B cell (primary cell): ENCODE measurements around the gene PITPNM3. TPM values are rescaled to one million over a fixed set of nuclear protein-coding genes. Genes with fewer than 3 reads are reported as not detected.

ENCODE experiments used
- ATAC-seq: fragments of 200-7000 bp; cut with Tn5 transposase; one replicate; pipeline ENCODE4 v1.10.0; 2021; ENCODE audit warnings: low read depth, mild to moderate bottlenecking, moderate number of reproducible peaks, moderate library complexity
- CTCF ChIA-PET: fragments of 350-600 bp; sonication (Branson Sonifier 250); formaldehyde crosslinking; loops from one replicate; lab custom pipeline; 2021; ENCODE audit warnings: antibody characterized with exemption, inconsistent platforms; lab: Charles Lee
- POLR2A ChIA-PET: fragments of 350-600 bp; sonication (Branson Sonifier 250); formaldehyde crosslinking; loops from one replicate; lab custom pipeline; 2021; ENCODE audit warnings: antibody characterized with exemption; lab: Charles Lee
- DNase-seq: peaks from one replicate; pipeline ENCODE4 v3.0.0; 2013
- H2AFZ ChIP-seq: 2 replicates; pipeline ENCODE4 v1.6.1; 2012; ENCODE audit warnings: mild to moderate bottlenecking, low read depth, low read length; ENCODE audit not compliant: insufficient read depth, poor library complexity, severe bottlenecking
- H3K27ac ChIP-seq, 2 donors: 1 replicate in 1 of 2; 2 replicates in 1 of 2; pipeline ENCODE4 v1.5.1; 2012 to 2013; ENCODE audit warnings: low read length in 2 of 2, mild to moderate bottlenecking in 2 of 2, moderate library complexity in 1 of 2
- H3K27me3 ChIP-seq, 4 experiments: fragments of 200-600 bp in 1 of 4; sonication (generic) in 1 of 4; replicated peaks in 1 of 4; 1 replicate in 2 of 4; 2 replicates in 2 of 4; pipeline versions ENCODE4 v1.6.1 to v1.7.0; 2013 to 2016; ENCODE audit warnings: low read length in 3 of 4, mild to moderate bottlenecking in 2 of 4, mixed read lengths in 1 of 4, moderate library complexity in 1 of 4; ENCODE audit not compliant: insufficient read depth in 4 of 4, control insufficient read depth in 3 of 4; ENCODE audit errors: control extremely low read depth in 1 of 4
- H3K36me3 ChIP-seq, 2 experiments: replicated peaks in 1 of 2; 1 replicate in 1 of 2; 2 replicates in 1 of 2; pipeline versions ENCODE4 v1.6.1 to v1.7.1; 2013; ENCODE audit warnings: low read length in 1 of 2; ENCODE audit not compliant: insufficient read depth in 2 of 2, control insufficient read depth in 1 of 2; ENCODE audit errors: control extremely low read depth in 1 of 2, extremely low read depth in 1 of 2
- H3K4me1 ChIP-seq, 2 donors: fragments of 200-600 bp in 1 of 2; sonication (generic) in 1 of 2; 1 replicate in 1 of 2; 2 replicates in 1 of 2; pipeline versions ENCODE4 v1.5.1 to v1.6.1; 2013 to 2017; ENCODE audit warnings: low read length in 2 of 2; ENCODE audit not compliant: control insufficient read depth in 2 of 2, insufficient read depth in 2 of 2
- H3K4me2 ChIP-seq: replicated peaks from 2 replicates; pipeline ENCODE3; 2012; ENCODE audit warnings: mild to moderate bottlenecking, low read depth, low read length; ENCODE audit not compliant: poor library complexity, severe bottlenecking
- H3K4me3 ChIP-seq, 5 experiments: fragments of 200-600 bp in 1 of 5; sonication (generic) in 1 of 5; 1 replicate in 3 of 5; 2 replicates in 2 of 5; pipeline versions ENCODE4 v1.5.1 to v1.7.0; 2011 to 2016; ENCODE audit warnings: low read length in 4 of 5, mild to moderate bottlenecking in 4 of 5, low read depth in 2 of 5, control low read depth in 1 of 5, moderate library complexity in 1 of 5; ENCODE audit not compliant: insufficient read depth in 1 of 5; ENCODE audit errors: control extremely low read depth in 1 of 5, extremely low read depth in 1 of 5
- H3K79me2 ChIP-seq: fragments of 200-600 bp; sonication (generic); one replicate; pipeline ENCODE4 v1.6.0; 2016; ENCODE audit warnings: low read length; ENCODE audit not compliant: control insufficient read depth, insufficient read depth
- H3K9ac ChIP-seq: fragments of 200-600 bp; sonication (generic); 2 replicates; pipeline ENCODE4 v1.6.1; 2017; ENCODE audit warnings: mild to moderate bottlenecking, low read length, moderate library complexity
- H3K9me3 ChIP-seq, 3 donors: one replicate each; pipeline versions ENCODE4 v1.6.1 to v1.7.1; 2013; ENCODE audit warnings: low read length in 2 of 3; ENCODE audit not compliant: control insufficient read depth in 2 of 3, insufficient read depth in 1 of 3; ENCODE audit errors: control extremely low read depth in 1 of 3
- H4K20me1 ChIP-seq: 2 replicates; pipeline ENCODE4 v1.6.0; 2012; ENCODE audit warnings: mild to moderate bottlenecking, low read length; ENCODE audit not compliant: insufficient read depth, control insufficient read depth, poor library complexity, severe bottlenecking
- H3K27ac Mint-ChIP-seq: one replicate; pipeline ENCODE4 v1.8.0; 2021; ENCODE audit warnings: mixed read lengths
- H3K27me3 Mint-ChIP-seq: one replicate; pipeline ENCODE4 v1.8.0; 2021; ENCODE audit warnings: mixed read lengths
- H3K4me1 Mint-ChIP-seq: one replicate; pipeline ENCODE4 v1.8.0; 2021; ENCODE audit warnings: mixed read lengths
- H3K4me3 Mint-ChIP-seq: one replicate; pipeline ENCODE4 v1.8.0; 2021; ENCODE audit warnings: mixed read lengths
- H3K9me3 Mint-ChIP-seq: one replicate; pipeline ENCODE4 v1.8.0; 2022; ENCODE audit warnings: mixed read lengths; ENCODE audit not compliant: insufficient read depth
- CTCF ChIP-seq: fragments of 200-600 bp; IDR thresholded peaks from one replicate; pipeline ENCODE4 v1.8.0; 2022; ENCODE audit warnings: antibody characterized with exemption, mild to moderate bottlenecking
- EZH2 ChIP-seq: IDR thresholded peaks from 2 replicates; pipeline ENCODE4 v1.6.1; 2012; ENCODE audit warnings: borderline replicate concordance, low read depth, mild to moderate bottlenecking, moderate library complexity, low read length; ENCODE audit not compliant: insufficient read depth, poor library complexity, severe bottlenecking
- WGBS: methylation state at CpG from one replicate; pipeline ENCODE4 v1.1.5; 2013; ENCODE audit warnings: missing lambda C conversion rate; ENCODE audit not compliant: insufficient coverage; 5-methylcytosine and 5-hydroxymethylcytosine counted together
- intact Hi-C: fragments of 100-400 bp; cut with micrococcal nuclease; formaldehyde crosslinking; loops from one replicate; pipeline ENCODE4 v1.10.0; 2022
- polyA plus RNA-seq: library from polyadenylated mRNA; depleted of rRNA; stranded (reverse); fragments of >200 nt; gene quantifications from 2 replicates; pipeline ENCODE4 v1.2.3, GENCODE V29; 2012
- total RNA-seq, 2 donors: library from RNA; stranded (reverse); fragments of 120-200 nt in 1 of 2; gene quantifications; 1 replicate in 1 of 2; 2 replicates in 1 of 2; pipeline versions ENCODE4 v1.2.3 to v1.2.4, GENCODE V29; 2013 to 2022

The PITPNM3 gene
- total and polyA plus RNA-seq, 2 donors (not counting 1 experiment from before 2014, with no cell fraction given), result 0.31 to 0.49 TPM

- intact Hi-C loops, result no loop called here
- CTCF ChIA-PET, result interaction anchor here (0.6 to 5.8 kb wide), 8 partner anchors 10 to 836 kb away, joined by 3 to 24 read pairs (median 4); partner anchors contain the start of gene AIPL1
- H3K79me2 ChIP-seq, result no peaks in the 10 kb centered on the region
- ATAC-seq (no peak), DNase-seq (no peak)
- no peak overlapping the region for H3K4me2 ChIP-seq
- no peaks in the 10 kb centered on the region for H3K36me3 ChIP-seq
- no peak overlapping the region for H2AFZ ChIP-seq
- no peak overlapping the region for H3K27ac ChIP-seq
- H4K20me1 ChIP-seq, result no peaks in the 10 kb centered on the region
- no peak overlapping the region for H3K27ac Mint-ChIP-seq
- no peak for TF ChIP-seq CTCF
- no peak for TF ChIP-seq EZH2
- POLR2A ChIA-PET, result no interaction called here
- peaks cover 17% of the 10 kb centered on the region for H3K4me1 Mint-ChIP-seq
- no peak overlapping the region for H3K9ac ChIP-seq
- peaks cover 9 to 16% of the 10 kb centered on the region in 2 donors for H3K4me1 ChIP-seq
- 86% methylated on average over 8 of the region's 14 CpGs for WGBS
- peaks cover 12% of the 10 kb centered on the region for H3K27me3 Mint-ChIP-seq
- H3K9me3 ChIP-seq, result no peaks in the 10 kb centered on the region
- peaks cover 0 to 4% (median 2%) of the 10 kb centered on the region in 4 experiments for H3K27me3 ChIP-seq
- H3K4me3 Mint-ChIP-seq, result no peak overlapping the region
- H3K4me3 ChIP-seq, result no peak overlapping the region
- no peaks in the 10 kb centered on the region for H3K9me3 Mint-ChIP-seq
Measured at GRCh38 chr17:6423931-6424330, 132.4 kb downstream of the PITPNM3 start.

DNA sequence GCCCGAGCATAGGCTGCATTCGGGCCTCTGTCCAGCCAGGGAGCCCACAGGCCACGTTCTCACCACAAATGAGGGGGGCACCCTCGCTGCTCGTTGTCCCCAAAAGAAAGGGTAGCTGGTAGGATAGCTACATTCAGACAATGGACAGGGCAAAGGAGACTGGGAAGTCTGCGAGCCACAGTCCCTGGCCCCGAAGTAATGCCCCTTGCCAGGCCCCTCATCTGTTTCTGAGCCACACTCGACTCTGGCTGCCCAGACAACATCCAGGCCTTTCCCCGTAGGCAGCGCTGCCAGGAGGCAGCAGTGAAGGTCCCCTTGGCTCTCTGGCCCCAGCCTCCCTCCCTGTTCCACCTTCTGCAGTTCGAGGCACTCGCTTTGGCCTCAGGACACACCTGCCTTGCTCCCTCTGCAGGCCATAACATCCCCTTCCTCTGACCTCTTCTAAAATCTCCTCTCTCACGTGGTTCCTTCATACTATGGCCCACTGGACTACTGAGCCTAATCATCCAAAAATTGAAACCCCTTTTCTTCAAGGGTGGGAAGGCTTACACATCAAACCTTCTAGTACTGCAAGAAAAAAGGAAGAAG lies 133.6 kb downstream of the PITPNM3 start:
- H3K27ac ChIP-seq, result no peak overlapping the region
- Mint-ChIP-seq H3K4me1 (peaks cover 11% of the 10 kb centered on the region), H3K27ac (no peak overlapping the region), H3K9me3 (no peaks in the 10 kb centered on the region), H3K27me3 (peaks cover 15% of the 10 kb centered on the region), H3K4me3 (no peak overlapping the region)
- H3K4me3 ChIP-seq, result no peak overlapping the region
- intact Hi-C loops, result loop anchor here (1.0 kb wide), 2 partner anchors 830 to 835 kb away; no protein-coding TSS in a partner anchor
- WGBS, result 74% methylated on average over 12 of the region's 13 CpGs
- TF ChIP-seq CTCF (no peak), EZH2 (no peak)
- no peaks in the 10 kb centered on the region for H3K36me3 ChIP-seq
- no peaks in the 10 kb centered on the region for H4K20me1 ChIP-seq
- H3K4me1 ChIP-seq, result peaks cover 6 to 12% of the 10 kb centered on the region in 2 donors
- POLR2A ChIA-PET, result no interaction called here
- no peak overlapping the region for H3K9ac ChIP-seq
- peaks cover 0 to 4% (median 0%) of the 10 kb centered on the region in 4 experiments for H3K27me3 ChIP-seq
- no peak for ATAC-seq
- no peaks in the 10 kb centered on the region for H3K79me2 ChIP-seq
- no peak for DNase-seq
- CTCF ChIA-PET, result interaction anchor here (0.6 to 6.2 kb wide), 6 partner anchors 10 to 838 kb away, joined by 3 to 44 read pairs (median 22); partner anchors contain the start of genes AIPL1 and NLRP1
- H3K9me3 ChIP-seq, result peaks cover 0 to 2% (median 0%) of the 10 kb centered on the region in 3 donors
- no peak overlapping the region for H2AFZ ChIP-seq
- no peak overlapping the region for H3K4me2 ChIP-seq
